Endothelial cell of umbilical vein (primary cell): ENCODE data around the gene CDCP1.

ENCODE experiments used
- EZH2 ChIP-seq: IDR thresholded peaks from 2 replicates; pipeline ENCODE4 v1.6.1; 2012; ENCODE audit warnings: borderline replicate concordance, low read depth, mild to moderate bottlenecking, moderate library complexity, low read length, inconsistent platforms; ENCODE audit not compliant: severe bottlenecking
- JUN ChIP-seq: IDR thresholded peaks from 2 replicates; pipeline ENCODE4 v1.6.1; 2011; ENCODE audit warnings: borderline replicate concordance, low read depth; ENCODE audit not compliant: insufficient read length, insufficient read depth
- POLR2A ChIP-seq: IDR thresholded peaks from 2 replicates; pipeline ENCODE4 v1.6.1; 2012; ENCODE audit warnings: low read depth, mild to moderate bottlenecking, control low read depth, low read length
- POLR2AphosphoS5 ChIP-seq: IDR thresholded peaks from 2 replicates; pipeline ENCODE4 v1.6.1; 2012; ENCODE audit warnings: low read depth, mild to moderate bottlenecking, control low read depth, low read length, moderate library complexity; ENCODE audit not compliant: insufficient read depth
- TF ChIP-seq, protein P1 (sequence below), 2 donors: IDR thresholded peaks; 1 replicate in 1 of 2; 2 replicates in 1 of 2; pipeline ENCODE4 v1.5.1; 2011; ENCODE audit warnings: low read length in 2 of 2, mild to moderate bottlenecking in 2 of 2, moderate library complexity in 2 of 2, control low read depth in 1 of 2, inconsistent platforms in 1 of 2, low read depth in 1 of 2; ENCODE audit not compliant: insufficient read depth in 1 of 2; ENCODE audit errors: extremely low read depth in 1 of 2

DNA sequence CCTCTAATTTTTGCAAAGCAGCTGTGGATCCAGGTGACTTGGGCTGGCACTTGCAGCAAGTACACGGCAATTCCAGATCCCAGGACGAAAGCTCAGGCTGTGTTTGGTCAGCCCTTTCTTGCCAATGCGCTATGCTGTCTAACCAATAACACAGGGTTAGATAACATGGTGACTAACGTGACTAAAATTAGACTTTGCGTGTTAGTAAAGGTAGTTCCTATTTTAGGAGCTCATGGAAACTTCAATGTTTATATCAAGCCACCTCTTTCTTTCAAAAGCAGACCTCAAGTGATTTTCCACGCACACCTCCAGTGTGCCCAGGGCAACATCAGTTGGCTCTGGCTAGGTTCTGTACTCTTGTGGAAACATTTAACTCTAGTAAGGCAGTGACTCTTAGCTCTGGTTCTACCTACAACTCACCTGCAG lies 32.5 kb downstream of the CDCP1 start:
- TF ChIP-seq, protein P1, sequence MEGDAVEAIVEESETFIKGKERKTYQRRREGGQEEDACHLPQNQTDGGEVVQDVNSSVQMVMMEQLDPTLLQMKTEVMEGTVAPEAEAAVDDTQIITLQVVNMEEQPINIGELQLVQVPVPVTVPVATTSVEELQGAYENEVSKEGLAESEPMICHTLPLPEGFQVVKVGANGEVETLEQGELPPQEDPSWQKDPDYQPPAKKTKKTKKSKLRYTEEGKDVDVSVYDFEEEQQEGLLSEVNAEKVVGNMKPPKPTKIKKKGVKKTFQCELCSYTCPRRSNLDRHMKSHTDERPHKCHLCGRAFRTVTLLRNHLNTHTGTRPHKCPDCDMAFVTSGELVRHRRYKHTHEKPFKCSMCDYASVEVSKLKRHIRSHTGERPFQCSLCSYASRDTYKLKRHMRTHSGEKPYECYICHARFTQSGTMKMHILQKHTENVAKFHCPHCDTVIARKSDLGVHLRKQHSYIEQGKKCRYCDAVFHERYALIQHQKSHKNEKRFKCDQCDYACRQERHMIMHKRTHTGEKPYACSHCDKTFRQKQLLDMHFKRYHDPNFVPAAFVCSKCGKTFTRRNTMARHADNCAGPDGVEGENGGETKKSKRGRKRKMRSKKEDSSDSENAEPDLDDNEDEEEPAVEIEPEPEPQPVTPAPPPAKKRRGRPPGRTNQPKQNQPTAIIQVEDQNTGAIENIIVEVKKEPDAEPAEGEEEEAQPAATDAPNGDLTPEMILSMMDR (IDR thresholded peaks at IDR 0.05; ENCODE audit: extremely low read depth in 1 of 2, insufficient read depth in 1 of 2, low read depth in 1 of 2, low read length in 2 of 2): no peak
- TF ChIP-seq POLR2AphosphoS5 (no peak), EZH2 (no peak), POLR2A (no peak), JUN (no peak)
